Measurements from ENCODE around the gene TRAF3IP1.
"Not testable (repeated sequence)": the region's sequence is repeated elsewhere in the genome, so short reads cannot be mapped to it uniquely, and the experiment has no call there.

The TRAF3IP1 gene

DNA sequence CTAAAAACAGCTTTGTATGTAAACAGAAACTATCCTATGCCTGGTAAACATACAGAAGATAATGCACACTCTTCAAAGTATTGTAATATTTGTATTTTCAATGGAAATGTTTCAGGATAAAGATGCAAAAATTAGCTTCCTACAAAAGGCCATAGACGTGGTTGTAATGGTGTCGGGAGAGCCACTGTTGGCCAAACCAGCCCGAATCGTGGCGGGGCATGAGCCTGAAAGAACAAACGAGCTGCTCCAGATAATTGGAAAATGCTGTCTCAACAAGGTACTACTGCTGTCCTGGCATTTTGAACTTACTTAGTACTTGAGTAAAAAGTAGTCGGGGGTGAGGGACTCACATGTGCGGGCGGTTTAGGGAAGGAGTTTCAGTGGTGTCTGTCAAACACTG lies 5.4 kb downstream of the TRAF3IP1 start:
- Histone ChIP-seq H3K36me3 (ENCODE audit: control insufficient read depth in 5 of 5, insufficient read depth in 5 of 5, low read length in 5 of 5) (peaks cover 12 to 55% (median 30%) of the 10 kb centered on the region in 5 donors), H3K4me3 (ENCODE audit: low read depth in 1 of 5, low read length in 5 of 5) (no peak overlapping the region), H3K4me1 (ENCODE audit: control insufficient read depth in 5 of 5, insufficient read depth in 5 of 5, low read length in 5 of 5) (peaks cover 0 to 17% (median 15%) of the 10 kb centered on the region in 5 donors), H3K27me3 (ENCODE audit: control insufficient read depth in 5 of 5, insufficient read depth in 4 of 5, low read length in 5 of 5) (no peaks in the 10 kb centered on the region), H3K27ac (ENCODE audit: low read depth, low read length) (no peak overlapping the region), H3K9ac (ENCODE audit: low read length in 5 of 5) (no peak overlapping the region), H3K9me3 (ENCODE audit: control insufficient read depth in 5 of 5, low read length in 5 of 5) (no peaks in the 10 kb centered on the region)

DNA sequence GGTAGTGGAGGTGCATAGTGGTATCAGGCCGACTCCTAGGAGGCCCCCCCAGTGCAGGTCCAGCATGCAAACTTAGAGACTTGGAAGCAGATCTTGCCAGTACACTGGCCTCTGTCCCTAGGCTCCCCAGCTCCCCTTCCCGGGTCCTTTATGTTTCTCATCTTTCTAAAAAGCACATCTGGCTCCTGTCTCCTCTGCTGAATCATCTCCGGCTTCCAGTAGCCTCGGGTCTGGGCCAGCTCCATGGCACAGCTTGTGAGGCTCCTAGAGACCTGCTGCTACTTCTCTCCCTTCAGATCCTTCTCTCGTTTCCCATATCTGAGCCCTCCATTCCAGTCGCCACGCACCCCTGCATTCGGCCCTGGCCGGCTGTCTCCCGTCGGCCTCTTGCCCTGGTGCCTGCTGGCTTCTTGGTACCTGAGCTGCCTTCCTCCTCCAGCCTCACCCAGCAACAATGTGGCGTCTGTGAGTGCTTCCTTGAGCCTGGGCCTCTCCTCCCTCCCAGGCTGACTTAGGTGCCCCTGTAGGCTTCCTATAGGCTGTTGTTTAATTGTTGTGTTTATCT lies 6.6 kb downstream of the TRAF3IP1 start:
- no peak overlapping the region for H3K4me3 ChIP-seq (ENCODE audit: low read depth in 1 of 5, low read length in 5 of 5)
- H3K27ac ChIP-seq (ENCODE audit: low read depth, low read length), result no peak overlapping the region
- no peaks in the 10 kb centered on the region for H3K27me3 ChIP-seq (ENCODE audit: control insufficient read depth in 5 of 5, insufficient read depth in 4 of 5, low read length in 5 of 5)
- H3K36me3 ChIP-seq (ENCODE audit: control insufficient read depth in 5 of 5, insufficient read depth in 5 of 5, low read length in 5 of 5), result peaks cover 12 to 59% (median 30%) of the 10 kb centered on the region in 5 donors
- peaks cover 0 to 6% (median 4%) of the 10 kb centered on the region in 5 donors for H3K4me1 ChIP-seq (ENCODE audit: control insufficient read depth in 5 of 5, insufficient read depth in 5 of 5, low read length in 5 of 5)
- H3K9me3 ChIP-seq (ENCODE audit: control insufficient read depth in 5 of 5, low read length in 5 of 5), result no peaks in the 10 kb centered on the region
- no peak overlapping the region for H3K9ac ChIP-seq (ENCODE audit: low read length in 5 of 5)

DNA sequence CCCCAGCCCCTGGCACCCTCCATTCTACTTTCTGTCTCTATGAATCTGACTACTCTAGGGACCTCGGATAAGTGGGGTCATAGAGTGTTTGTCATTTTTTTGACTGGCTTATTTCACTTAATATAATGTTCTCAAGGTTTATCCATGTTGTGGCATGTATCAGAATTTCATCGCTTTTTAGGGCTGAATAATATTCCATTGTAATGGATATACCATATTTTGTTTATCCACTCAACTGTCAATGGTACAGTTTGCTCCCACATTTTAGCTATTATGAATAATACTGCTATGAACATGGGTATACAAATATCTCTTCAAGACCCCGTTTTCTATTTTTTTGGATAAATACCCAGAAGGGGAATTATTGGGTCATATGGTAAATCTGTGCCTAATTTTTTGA lies 7.4 kb downstream of the TRAF3IP1 start:
- Histone ChIP-seq H3K36me3 (ENCODE audit: control insufficient read depth in 5 of 5, insufficient read depth in 5 of 5, low read length in 5 of 5) (peaks cover 12 to 65% (median 30%) of the 10 kb centered on the region in 5 donors), H3K4me1 (ENCODE audit: control insufficient read depth in 5 of 5, insufficient read depth in 5 of 5, low read length in 5 of 5) (no peaks in the 10 kb centered on the region), H3K4me3 (ENCODE audit: low read depth in 1 of 5, low read length in 5 of 5) (no peak overlapping the region), H3K9me3 (ENCODE audit: control insufficient read depth in 5 of 5, low read length in 5 of 5) (no peaks in the 10 kb centered on the region), H3K27ac (ENCODE audit: low read depth, low read length) (no peak overlapping the region), H3K9ac (ENCODE audit: low read length in 5 of 5) (no peak overlapping the region), H3K27me3 (ENCODE audit: control insufficient read depth in 5 of 5, insufficient read depth in 4 of 5, low read length in 5 of 5) (no peaks in the 10 kb centered on the region)

DNA sequence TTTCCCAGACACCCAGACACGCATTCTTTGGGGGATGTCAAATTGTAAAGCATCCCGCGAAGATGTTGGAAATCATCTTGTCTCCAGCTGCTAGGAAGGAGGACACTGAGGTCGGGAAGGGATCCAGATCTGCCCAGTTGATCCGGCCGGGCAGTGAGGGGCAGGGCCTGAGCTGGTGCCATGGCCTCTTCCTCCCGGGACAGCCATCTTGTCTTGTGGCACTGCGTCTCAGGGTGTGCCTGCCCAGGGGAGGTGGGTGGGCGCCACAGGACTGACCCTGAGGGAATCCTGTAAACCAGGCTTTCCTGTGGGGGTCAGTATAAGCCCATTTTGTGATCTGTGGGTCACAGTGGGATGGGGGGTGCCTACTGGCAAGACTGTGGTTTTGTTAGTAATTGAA lies 10.1 kb downstream of the TRAF3IP1 start:
- Histone ChIP-seq H3K9ac (ENCODE audit: low read length in 5 of 5) (no peak overlapping the region), H3K4me3 (ENCODE audit: low read depth in 1 of 5, low read length in 5 of 5) (no peak overlapping the region), H3K27ac (ENCODE audit: low read depth, low read length) (no peak overlapping the region), H3K4me1 (ENCODE audit: control insufficient read depth in 5 of 5, insufficient read depth in 5 of 5, low read length in 5 of 5) (no peaks in the 10 kb centered on the region), H3K36me3 (ENCODE audit: control insufficient read depth in 5 of 5, insufficient read depth in 5 of 5, low read length in 5 of 5) (peaks cover 12 to 63% (median 41%) of the 10 kb centered on the region in 5 donors), H3K27me3 (ENCODE audit: control insufficient read depth in 5 of 5, insufficient read depth in 4 of 5, low read length in 5 of 5) (no peaks in the 10 kb centered on the region), H3K9me3 (ENCODE audit: control insufficient read depth in 5 of 5, low read length in 5 of 5) (no peaks in the 10 kb centered on the region)

DNA sequence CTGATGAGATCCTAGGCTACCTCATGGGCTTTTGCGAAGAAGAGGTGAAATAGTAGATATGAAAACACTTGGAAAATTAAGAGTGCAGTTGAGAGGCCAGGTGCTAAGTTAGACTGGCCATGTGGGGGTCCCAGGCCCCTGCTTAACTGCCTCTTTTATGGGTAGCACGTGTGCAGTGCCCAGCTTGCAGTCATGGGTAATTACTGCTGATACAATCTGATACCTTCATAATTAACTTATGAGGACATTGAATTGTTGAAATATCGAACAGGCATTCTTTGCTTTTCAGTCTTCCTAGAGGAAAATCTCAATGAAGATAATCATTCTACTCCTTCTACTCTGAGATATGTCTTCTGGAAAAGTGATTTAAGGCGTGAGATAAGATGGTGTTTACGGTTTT lies 11.6 kb downstream of the TRAF3IP1 start:
- H3K9ac ChIP-seq (ENCODE audit: low read length in 5 of 5), result no peak overlapping the region
- no peaks in the 10 kb centered on the region for H3K4me1 ChIP-seq (ENCODE audit: control insufficient read depth in 5 of 5, insufficient read depth in 5 of 5, low read length in 5 of 5)
- H3K36me3 ChIP-seq (ENCODE audit: control insufficient read depth in 5 of 5, insufficient read depth in 5 of 5, low read length in 5 of 5), result peaks cover 12 to 52% (median 40%) of the 10 kb centered on the region in 5 donors
- H3K4me3 ChIP-seq (ENCODE audit: low read depth in 1 of 5, low read length in 5 of 5), result no peak overlapping the region
- H3K27me3 ChIP-seq (ENCODE audit: control insufficient read depth in 5 of 5, insufficient read depth in 4 of 5, low read length in 5 of 5), result no peaks in the 10 kb centered on the region
- H3K9me3 ChIP-seq (ENCODE audit: control insufficient read depth in 5 of 5, low read length in 5 of 5), result no peaks in the 10 kb centered on the region
- H3K27ac ChIP-seq (ENCODE audit: low read depth, low read length), result no peak overlapping the region

DNA sequence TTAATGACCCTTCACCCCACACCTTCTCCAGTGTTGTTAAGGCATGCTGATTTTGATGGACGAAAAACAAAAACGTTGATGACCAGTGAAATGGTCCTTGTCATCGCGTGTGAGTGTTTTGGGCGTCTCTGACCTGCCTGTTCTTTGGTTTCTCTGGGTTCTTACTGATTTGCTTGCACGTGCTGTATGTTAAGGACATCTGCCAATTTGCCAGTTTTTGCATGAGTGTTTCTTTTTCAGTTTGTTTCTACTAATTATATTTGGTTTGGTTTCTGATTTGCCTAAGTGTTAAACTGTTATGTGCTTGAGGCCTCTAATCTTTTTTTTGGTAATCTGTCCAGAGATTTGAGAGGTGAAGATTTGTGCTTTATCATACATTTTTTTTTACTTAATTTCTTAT lies 14.6 kb downstream of the TRAF3IP1 start:
- Histone ChIP-seq H3K4me3 (ENCODE audit: low read depth in 1 of 5, low read length in 5 of 5) (no peak overlapping the region), H3K27ac (ENCODE audit: low read depth, low read length) (no peak overlapping the region), H3K36me3 (ENCODE audit: control insufficient read depth in 5 of 5, insufficient read depth in 5 of 5, low read length in 5 of 5) (peaks cover 0 to 48% (median 34%) of the 10 kb centered on the region in 5 donors), H3K9ac (ENCODE audit: low read length in 5 of 5) (no peak overlapping the region), H3K27me3 (ENCODE audit: control insufficient read depth in 5 of 5, insufficient read depth in 4 of 5, low read length in 5 of 5) (no peaks in the 10 kb centered on the region), H3K9me3 (ENCODE audit: control insufficient read depth in 5 of 5, low read length in 5 of 5) (no peaks in the 10 kb centered on the region), H3K4me1 (ENCODE audit: control insufficient read depth in 5 of 5, insufficient read depth in 5 of 5, low read length in 5 of 5) (peaks cover 0 to 2% (median 0%) of the 10 kb centered on the region in 5 donors)

DNA sequence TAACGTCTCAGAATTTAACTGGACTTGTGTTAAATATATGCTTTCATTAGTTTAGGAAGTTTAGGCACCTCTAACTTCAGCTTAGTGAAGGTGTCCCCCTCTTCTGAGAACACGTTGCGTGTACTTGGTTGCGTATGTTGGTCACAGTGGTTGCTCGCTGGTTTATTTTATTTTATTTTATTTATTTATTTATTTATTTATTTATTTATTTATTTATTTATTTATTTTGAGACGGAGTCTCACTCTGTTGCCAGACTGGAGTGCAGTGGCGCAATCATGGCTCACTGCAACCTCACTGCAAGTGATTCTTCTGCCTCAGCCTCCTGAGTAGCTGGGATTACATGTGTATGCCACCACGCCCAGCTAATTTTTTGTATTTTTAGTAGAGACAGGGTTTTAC lies 15.3 kb downstream of the TRAF3IP1 start:
- H3K36me3 ChIP-seq (ENCODE audit: control insufficient read depth in 5 of 5, insufficient read depth in 5 of 5, low read length in 5 of 5), result peaks cover 0 to 41% (median 31%) of the 10 kb centered on the region in 5 donors
- not testable (repeated sequence) for H3K4me1 ChIP-seq (ENCODE audit: control insufficient read depth in 5 of 5, insufficient read depth in 5 of 5, low read length in 5 of 5); H3K9ac ChIP-seq (ENCODE audit: low read length in 5 of 5); H3K27ac ChIP-seq (ENCODE audit: low read depth, low read length); H3K4me3 ChIP-seq (ENCODE audit: low read depth in 1 of 5, low read length in 5 of 5); H3K9me3 ChIP-seq (ENCODE audit: control insufficient read depth in 5 of 5, low read length in 5 of 5); H3K27me3 ChIP-seq (ENCODE audit: control insufficient read depth in 5 of 5, insufficient read depth in 4 of 5, low read length in 5 of 5)

DNA sequence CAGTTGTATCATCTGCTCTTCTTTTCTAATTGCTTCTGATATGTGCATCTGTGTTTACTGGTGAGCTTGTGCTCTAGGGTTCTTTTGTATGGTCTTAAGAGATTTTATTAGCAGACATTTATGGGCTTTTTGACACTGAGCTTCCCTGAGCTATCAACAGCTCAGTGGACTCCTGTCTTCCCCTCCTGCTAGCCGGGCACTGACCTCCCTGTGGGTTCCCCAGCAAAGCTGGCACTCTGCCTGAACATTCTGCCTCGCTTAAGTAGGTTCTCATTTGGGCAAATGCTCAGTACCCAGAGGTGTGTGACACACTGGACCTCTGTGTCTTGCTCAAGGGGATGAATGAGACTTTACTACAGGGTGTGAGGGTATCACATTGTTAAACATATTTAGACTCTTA lies 15.8 kb downstream of the TRAF3IP1 start:
- Histone ChIP-seq H3K9ac (ENCODE audit: low read length in 5 of 5) (no peak overlapping the region), H3K4me3 (ENCODE audit: low read depth in 1 of 5, low read length in 5 of 5) (no peak overlapping the region), H3K4me1 (ENCODE audit: control insufficient read depth in 5 of 5, insufficient read depth in 5 of 5, low read length in 5 of 5) (peaks cover 0 to 2% (median 0%) of the 10 kb centered on the region in 5 donors), H3K27me3 (ENCODE audit: control insufficient read depth in 5 of 5, insufficient read depth in 4 of 5, low read length in 5 of 5) (no peaks in the 10 kb centered on the region), H3K27ac (ENCODE audit: low read depth, low read length) (no peak overlapping the region), H3K9me3 (ENCODE audit: control insufficient read depth in 5 of 5, low read length in 5 of 5) (no peaks in the 10 kb centered on the region), H3K36me3 (ENCODE audit: control insufficient read depth in 5 of 5, insufficient read depth in 5 of 5, low read length in 5 of 5) (peaks cover 0 to 40% (median 31%) of the 10 kb centered on the region in 5 donors)

DNA sequence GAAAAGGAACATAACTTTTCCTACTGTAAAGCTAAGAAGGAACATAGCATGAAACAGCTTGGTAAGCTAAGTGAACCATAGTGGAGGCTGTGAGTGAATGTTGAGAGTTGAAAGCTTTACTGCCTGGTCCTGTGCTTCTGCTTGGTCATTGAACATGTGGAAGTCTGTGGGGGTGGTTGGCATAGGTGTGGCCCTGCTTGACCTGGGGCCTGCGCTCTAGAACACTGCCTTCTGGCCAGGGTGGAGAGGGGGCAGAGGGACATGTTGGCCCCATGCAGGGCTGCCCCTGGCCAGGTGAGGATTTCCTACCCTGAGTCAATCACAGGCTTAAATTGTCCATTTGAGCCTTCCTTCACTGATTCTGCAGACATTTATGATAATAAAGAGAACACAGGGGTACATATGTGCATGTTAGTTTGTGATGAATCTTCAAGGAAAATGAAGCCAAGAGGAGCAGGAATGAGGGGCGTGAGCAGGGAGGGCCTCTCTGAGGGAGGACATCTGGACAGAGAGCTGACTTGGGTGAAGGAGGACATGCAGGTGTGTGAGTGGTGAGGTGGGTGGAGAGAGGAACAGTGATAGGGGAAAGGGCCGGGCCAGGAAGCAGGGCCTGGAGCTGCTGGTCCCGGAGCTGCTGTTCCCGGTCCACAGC lies 16.6 kb downstream of the TRAF3IP1 start:
- no peak overlapping the region for H3K4me3 ChIP-seq (ENCODE audit: low read depth in 1 of 5, low read length in 5 of 5)
- peaks cover 0 to 36% (median 31%) of the 10 kb centered on the region in 5 donors for H3K36me3 ChIP-seq (ENCODE audit: control insufficient read depth in 5 of 5, insufficient read depth in 5 of 5, low read length in 5 of 5)
- no peak overlapping the region for H3K27ac ChIP-seq (ENCODE audit: low read depth, low read length)
- H3K4me1 ChIP-seq (ENCODE audit: control insufficient read depth in 5 of 5, insufficient read depth in 5 of 5, low read length in 5 of 5), result peaks cover 0 to 2% (median 0%) of the 10 kb centered on the region in 5 donors
- H3K9ac ChIP-seq (ENCODE audit: low read length in 5 of 5), result no peak overlapping the region
- no peaks in the 10 kb centered on the region for H3K27me3 ChIP-seq (ENCODE audit: control insufficient read depth in 5 of 5, insufficient read depth in 4 of 5, low read length in 5 of 5)
- no peaks in the 10 kb centered on the region for H3K9me3 ChIP-seq (ENCODE audit: control insufficient read depth in 5 of 5, low read length in 5 of 5)

DNA sequence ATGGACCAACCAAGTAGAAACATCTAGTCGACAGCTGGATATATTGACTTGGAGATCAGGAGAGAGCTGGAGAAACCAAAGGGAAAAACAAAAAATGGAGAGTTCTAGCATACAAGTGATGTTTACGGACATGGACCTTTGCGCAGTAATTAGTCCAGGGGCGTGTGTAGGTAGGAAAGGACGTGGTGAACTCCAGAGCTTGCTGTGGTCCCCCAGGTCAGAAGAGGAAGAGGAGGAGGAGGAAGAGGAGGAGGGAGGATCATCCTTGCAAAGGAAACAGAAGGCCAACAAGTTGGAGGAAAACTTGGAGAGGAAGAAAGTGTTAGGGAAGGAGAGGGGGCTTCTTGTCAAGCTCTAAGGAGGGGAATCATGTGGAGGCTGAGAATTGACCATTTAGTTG lies 17.5 kb downstream of the TRAF3IP1 start:
- no peaks in the 10 kb centered on the region for H3K9me3 ChIP-seq (ENCODE audit: control insufficient read depth in 5 of 5, low read length in 5 of 5)

More for the DNA sequence above, 17.5 kb downstream of the TRAF3IP1 start:
- Histone ChIP-seq H3K27me3 (ENCODE audit: control insufficient read depth in 5 of 5, insufficient read depth in 4 of 5, low read length in 5 of 5) (no peaks in the 10 kb centered on the region), H3K4me3 (ENCODE audit: low read depth in 1 of 5, low read length in 5 of 5) (no peak overlapping the region), H3K9ac (ENCODE audit: low read length in 5 of 5) (no peak overlapping the region), H3K27ac (ENCODE audit: low read depth, low read length) (no peak overlapping the region), H3K36me3 (ENCODE audit: control insufficient read depth in 5 of 5, insufficient read depth in 5 of 5, low read length in 5 of 5) (peaks cover 0 to 35% (median 31%) of the 10 kb centered on the region in 5 donors), H3K4me1 (ENCODE audit: control insufficient read depth in 5 of 5, insufficient read depth in 5 of 5, low read length in 5 of 5) (peaks cover 0 to 2% (median 0%) of the 10 kb centered on the region in 5 donors)

All from subcutaneous abdominal adipose tissue (tissue), 5 donors.